ENCODE measurements around the gene ACTN3. TPM values are rescaled to one million over a fixed set of nuclear protein-coding genes. Genes with fewer than 3 reads are reported as not detected.
"Not testable (repeated sequence)": the region's sequence is repeated elsewhere in the genome, so short reads cannot be mapped to it uniquely, and the experiment has no call there.

The ACTN3 gene
- polyA plus RNA-seq, 1 donor: 1.1 TPM

- DNase-seq: no peak
Observed at GRCh38 chr11:66564984-66565383, 18.3 kb downstream of the ACTN3 start.

GRCh38 chr11:66566221-66566620, 19.5 kb downstream of the ACTN3 start:
- no peak for DNase-seq

GRCh38 chr11:66567787-66568123, 21.1 kb downstream of the ACTN3 start:
- no peak for DNase-seq

- peak; percentile 69 for DNase-seq
Observed at GRCh38 chr11:66568124-66568916, 21.6 kb downstream of the ACTN3 start, which contains the start of gene CTSF. Gene CTSF, minus strand, starts transcription at chr11:66568606. Its CDS starts 120 bp downstream, at chr11:66568486.

GRCh38 chr11:66569076-66569475, 22.4 kb downstream of the ACTN3 start:
- no peak for DNase-seq

GRCh38 chr11:66570079-66570849, 23.6 kb downstream of the ACTN3 start:
- no peak for DNase-seq

GRCh38 chr11:66570850-66571180, 24.1 kb downstream of the ACTN3 start:
- DNase-seq: no peak

- peak; percentile 77 for DNase-seq
Observed at GRCh38 chr11:66579017-66579606, 32.4 kb downstream of the ACTN3 start.

GRCh38 chr11:66580803-66581202, 34.1 kb downstream of the ACTN3 start:
- no peak for DNase-seq

- no peak for DNase-seq
Observed at GRCh38 chr11:66581261-66581660, 34.6 kb downstream of the ACTN3 start.

- DNase-seq: not testable (repeated sequence)
Observed at GRCh38 chr11:66582565-66583147, 36.0 kb downstream of the ACTN3 start.

- DNase-seq: not testable (repeated sequence)
Observed at GRCh38 chr11:66585447-66585846, 38.7 kb downstream of the ACTN3 start.

- no peak for DNase-seq
Observed at GRCh38 chr11:66586136-66586535, 39.4 kb downstream of the ACTN3 start.

GRCh38 chr11:66589315-66589714, 42.6 kb downstream of the ACTN3 start:
- DNase-seq: not testable (repeated sequence)

- DNase-seq: no peak
Observed at GRCh38 chr11:66589996-66590675, 43.4 kb downstream of the ACTN3 start.

GRCh38 chr11:66591175-66591574, 44.5 kb downstream of the ACTN3 start:
- no peak for DNase-seq

- DNase-seq: peak; percentile 95
Observed at GRCh38 chr11:66592457-66593302, 46.0 kb downstream of the ACTN3 start, which contains the start of the genes CCDC87 and CCS. Gene CCDC87, minus strand, starts transcription at chr11:66593063. Its CDS starts 48 bp downstream, at chr11:66593015. Gene CCS, plus strand, starts transcription at chr11:66593185. Its CDS starts 77 bp downstream, at chr11:66593262.

- no peak for DNase-seq
Observed at GRCh38 chr11:66593303-66593635, 46.6 kb downstream of the ACTN3 start.

GRCh38 chr11:66593650-66594049, 46.9 kb downstream of the ACTN3 start:
- DNase-seq: no peak

GRCh38 chr11:66595245-66595904, 48.7 kb downstream of the ACTN3 start:
- DNase-seq: peak; percentile 53
